ENCODE results near the gene SSH2.
"Not testable (repeated sequence)": the region's sequence is repeated elsewhere in the genome, so short reads cannot be mapped to it uniquely, and the experiment has no call there.

Gene SSH2

GRCh38 chr17:29862951-29863350 is 67.1 kb downstream of the SSH2 start:
- Histone ChIP-seq H3K79me2 (ENCODE audit: low read length) (peaks cover 25% of the 10 kb centered on the region), H3K9me3 (replicated peaks; ENCODE audit: insufficient read depth, low read length) (no peaks in the 10 kb centered on the region)

GRCh38 chr17:29862127-29862526 is 67.9 kb downstream of the SSH2 start:
- Histone ChIP-seq H3K9me2 (replicated peaks; ENCODE audit: insufficient read depth, low read length) (no peaks in the 10 kb centered on the region), H3K36me3 (replicated peaks; ENCODE audit: insufficient read depth, low read length) (no peaks in the 10 kb centered on the region), H4K20me1 (ENCODE audit: insufficient read depth, low read length) (no peaks in the 10 kb centered on the region), H3K27me3 (replicated peaks; ENCODE audit: insufficient read depth, low read length) (no peaks in the 10 kb centered on the region), H3K9ac (ENCODE audit: low read length) (no peak overlapping the region), H3K27ac (ENCODE audit: low read length) (no peak overlapping the region), H3K4me1 (ENCODE audit: low read length) (no peaks in the 10 kb centered on the region), H3K79me2 (ENCODE audit: low read length) (peaks cover 28% of the 10 kb centered on the region), H2AFZ (ENCODE audit: low read length) (no peak overlapping the region), H3K9me3 (replicated peaks; ENCODE audit: insufficient read depth, low read length) (no peaks in the 10 kb centered on the region), H3F3A (ENCODE audit: insufficient read depth, low read length) (no peaks in the 10 kb centered on the region), H3K4me3 (ENCODE audit: low read length) (no peak overlapping the region), H3K4me2 (ENCODE audit: low read depth, low read length) (no peak overlapping the region)
- TF ChIP-seq EZH2 (optimal IDR thresholded peaks at IDR 0.05; ENCODE audit: low read depth, low read length), result no peak
- no peak for TF ChIP-seq EZH2phosphoT487 (IDR thresholded peaks at IDR 0.05; ENCODE audit: low read length)
- no peak for TF ChIP-seq CTCF (IDR thresholded peaks at IDR 0.05; ENCODE audit: low read length)
- no peak for DNase-seq

More at GRCh38 chr17:29862951-29863350, 67.1 kb downstream of the SSH2 start:
- Histone ChIP-seq H3F3A (ENCODE audit: insufficient read depth, low read length) (no peaks in the 10 kb centered on the region), H3K4me2 (ENCODE audit: low read depth, low read length) (no peak overlapping the region), H2AFZ (ENCODE audit: low read length) (no peak overlapping the region), H3K27me3 (replicated peaks; ENCODE audit: insufficient read depth, low read length) (no peaks in the 10 kb centered on the region), H3K36me3 (replicated peaks; ENCODE audit: insufficient read depth, low read length) (no peaks in the 10 kb centered on the region), H3K9me2 (replicated peaks; ENCODE audit: insufficient read depth, low read length) (no peaks in the 10 kb centered on the region), H3K4me3 (ENCODE audit: low read length) (no peak overlapping the region), H3K4me1 (ENCODE audit: low read length) (no peaks in the 10 kb centered on the region), H4K20me1 (ENCODE audit: insufficient read depth, low read length) (no peaks in the 10 kb centered on the region), H3K27ac (ENCODE audit: low read length) (no peak overlapping the region), H3K9ac (ENCODE audit: low read length) (no peak overlapping the region)
- DNase-seq, result no peak
- no peak for TF ChIP-seq EZH2 (optimal IDR thresholded peaks at IDR 0.05; ENCODE audit: low read depth, low read length)
- no peak for TF ChIP-seq EZH2phosphoT487 (IDR thresholded peaks at IDR 0.05; ENCODE audit: low read length)
- TF ChIP-seq CTCF (IDR thresholded peaks at IDR 0.05; ENCODE audit: low read length), result no peak

- H3K27me3 ChIP-seq (replicated peaks; ENCODE audit: insufficient read depth, low read length); H3K36me3 ChIP-seq (replicated peaks; ENCODE audit: insufficient read depth, low read length); H3K27ac ChIP-seq (ENCODE audit: low read length); H3F3A ChIP-seq (ENCODE audit: insufficient read depth, low read length); H3K9ac ChIP-seq (ENCODE audit: low read length); H2AFZ ChIP-seq (ENCODE audit: low read length); H3K9me3 ChIP-seq (replicated peaks; ENCODE audit: insufficient read depth, low read length); H3K4me2 ChIP-seq (ENCODE audit: low read depth, low read length); DNase-seq; H3K4me3 ChIP-seq (ENCODE audit: low read length); H3K4me1 ChIP-seq (ENCODE audit: low read length); H3K9me2 ChIP-seq (replicated peaks; ENCODE audit: insufficient read depth, low read length); H4K20me1 ChIP-seq (ENCODE audit: insufficient read depth, low read length): not testable (repeated sequence)
- peaks cover 19% of the 10 kb centered on the region for H3K79me2 ChIP-seq (ENCODE audit: low read length)
Observed at GRCh38 chr17:29859445-29859844, 70.6 kb downstream of the SSH2 start.

GRCh38 chr17:29857823-29858222 is 72.2 kb downstream of the SSH2 start:
- H4K20me1 ChIP-seq (ENCODE audit: insufficient read depth, low read length), result no peaks in the 10 kb centered on the region
- no peak for DNase-seq
- no peak overlapping the region for H3K4me2 ChIP-seq (ENCODE audit: low read depth, low read length)
- no peak overlapping the region for H2AFZ ChIP-seq (ENCODE audit: low read length)
- H3K36me3 ChIP-seq (replicated peaks; ENCODE audit: insufficient read depth, low read length), result no peaks in the 10 kb centered on the region
- H3K4me3 ChIP-seq (ENCODE audit: low read length), result no peak overlapping the region
- peaks cover 16% of the 10 kb centered on the region for H3K79me2 ChIP-seq (ENCODE audit: low read length)
- no peaks in the 10 kb centered on the region for H3K4me1 ChIP-seq (ENCODE audit: low read length)
- H3K9me3 ChIP-seq (replicated peaks; ENCODE audit: insufficient read depth, low read length), result no peaks in the 10 kb centered on the region
- no peak overlapping the region for H3K9ac ChIP-seq (ENCODE audit: low read length)
- H3K27me3 ChIP-seq (replicated peaks; ENCODE audit: insufficient read depth, low read length), result no peaks in the 10 kb centered on the region
- no peaks in the 10 kb centered on the region for H3K9me2 ChIP-seq (replicated peaks; ENCODE audit: insufficient read depth, low read length)
- TF ChIP-seq EZH2 (optimal IDR thresholded peaks at IDR 0.05; ENCODE audit: low read depth, low read length) (no peak), CTCF (IDR thresholded peaks at IDR 0.05; ENCODE audit: low read length) (no peak), EZH2phosphoT487 (IDR thresholded peaks at IDR 0.05; ENCODE audit: low read length) (no peak)
- no peak overlapping the region for H3K27ac ChIP-seq (ENCODE audit: low read length)
- no peaks in the 10 kb centered on the region for H3F3A ChIP-seq (ENCODE audit: insufficient read depth, low read length)

- not testable (repeated sequence) for H3K36me3 ChIP-seq (replicated peaks; ENCODE audit: insufficient read depth, low read length); H3K4me1 ChIP-seq (ENCODE audit: low read length); H3K9me2 ChIP-seq (replicated peaks; ENCODE audit: insufficient read depth, low read length); H3K27ac ChIP-seq (ENCODE audit: low read length); H3F3A ChIP-seq (ENCODE audit: insufficient read depth, low read length); H3K9me3 ChIP-seq (replicated peaks; ENCODE audit: insufficient read depth, low read length); H3K9ac ChIP-seq (ENCODE audit: low read length); DNase-seq; H3K4me3 ChIP-seq (ENCODE audit: low read length); H3K27me3 ChIP-seq (replicated peaks; ENCODE audit: insufficient read depth, low read length); H2AFZ ChIP-seq (ENCODE audit: low read length); H3K4me2 ChIP-seq (ENCODE audit: low read depth, low read length); H4K20me1 ChIP-seq (ENCODE audit: insufficient read depth, low read length)
- H3K79me2 ChIP-seq (ENCODE audit: low read length), result peaks cover 16% of the 10 kb centered on the region
Observed at GRCh38 chr17:29857105-29857504, 72.9 kb downstream of the SSH2 start.
